Measurements from ENCODE around the gene PCBP4. TPM values are rescaled to one million over a fixed set of nuclear protein-coding genes. Genes with fewer than 3 reads are reported as not detected.

PCBP4 gene
- total and polyA plus RNA-seq, 8 donors = 29.7 to 58.0 (median 45.6) TPM

DNA sequence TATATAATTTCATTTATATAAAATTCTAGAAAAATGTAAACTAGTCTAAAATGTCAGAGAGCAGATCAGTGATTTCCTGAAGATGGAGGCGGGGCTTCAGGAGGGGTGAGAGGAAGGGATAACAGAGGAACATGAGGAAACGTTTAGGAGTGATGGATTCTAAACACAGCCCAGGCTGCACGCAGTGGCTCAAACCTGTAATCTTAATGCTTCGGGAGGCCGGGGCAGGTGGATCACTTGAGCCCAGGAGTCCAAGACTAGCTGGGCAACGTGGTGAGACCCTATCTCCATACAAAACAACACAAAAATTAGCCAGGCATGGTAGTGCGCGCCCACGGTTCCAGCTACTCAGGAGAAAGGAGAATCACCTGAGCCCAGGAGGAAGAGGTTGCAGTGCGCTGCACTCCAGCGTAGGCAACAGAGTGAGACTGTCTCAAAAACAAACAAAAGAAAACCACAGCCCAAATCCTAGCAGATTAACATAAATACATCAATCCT is 46.1 kb downstream of the PCBP4 start:
- intact Hi-C loops (cut with DNase I) = no loop called here
- ATAC-seq = no peak

DNA sequence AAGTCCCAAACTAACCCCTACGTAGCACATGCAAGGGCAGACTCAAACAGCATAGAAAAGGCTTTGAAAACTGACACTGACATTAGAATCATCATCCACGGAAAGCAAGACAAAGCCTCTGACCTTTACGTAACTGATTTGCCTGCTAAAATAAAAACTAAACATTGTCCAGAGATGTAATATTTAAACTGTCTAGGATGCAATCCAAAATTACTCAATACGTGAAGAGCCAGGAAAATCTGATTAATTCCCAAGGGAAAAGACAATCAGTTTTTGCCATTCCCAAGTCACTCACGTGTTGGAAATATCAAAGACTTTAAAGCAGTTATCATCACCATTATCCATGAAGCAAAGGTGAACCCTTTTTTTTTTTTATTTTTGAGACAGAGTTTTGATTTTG is 50.8 kb downstream of the PCBP4 start:
- Histone ChIP-seq H3K36me3 (no peaks in the 10 kb centered on the region), H3K4me1 (no peaks in the 10 kb centered on the region), H3K27ac (no peak overlapping the region), H3K9me3 (no peaks in the 10 kb centered on the region), H3K4me3 (no peak overlapping the region), H3K27me3 (no peaks in the 10 kb centered on the region)
- TF ChIP-seq, protein P1, sequence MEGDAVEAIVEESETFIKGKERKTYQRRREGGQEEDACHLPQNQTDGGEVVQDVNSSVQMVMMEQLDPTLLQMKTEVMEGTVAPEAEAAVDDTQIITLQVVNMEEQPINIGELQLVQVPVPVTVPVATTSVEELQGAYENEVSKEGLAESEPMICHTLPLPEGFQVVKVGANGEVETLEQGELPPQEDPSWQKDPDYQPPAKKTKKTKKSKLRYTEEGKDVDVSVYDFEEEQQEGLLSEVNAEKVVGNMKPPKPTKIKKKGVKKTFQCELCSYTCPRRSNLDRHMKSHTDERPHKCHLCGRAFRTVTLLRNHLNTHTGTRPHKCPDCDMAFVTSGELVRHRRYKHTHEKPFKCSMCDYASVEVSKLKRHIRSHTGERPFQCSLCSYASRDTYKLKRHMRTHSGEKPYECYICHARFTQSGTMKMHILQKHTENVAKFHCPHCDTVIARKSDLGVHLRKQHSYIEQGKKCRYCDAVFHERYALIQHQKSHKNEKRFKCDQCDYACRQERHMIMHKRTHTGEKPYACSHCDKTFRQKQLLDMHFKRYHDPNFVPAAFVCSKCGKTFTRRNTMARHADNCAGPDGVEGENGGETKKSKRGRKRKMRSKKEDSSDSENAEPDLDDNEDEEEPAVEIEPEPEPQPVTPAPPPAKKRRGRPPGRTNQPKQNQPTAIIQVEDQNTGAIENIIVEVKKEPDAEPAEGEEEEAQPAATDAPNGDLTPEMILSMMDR (IDR thresholded peaks at IDR 0.05) = no peak
- DNase-seq (no peak), ATAC-seq (no peak)
- intact Hi-C loops (cut with DNase I) = no loop called here

More for the DNA sequence above, 46.1 kb downstream of the PCBP4 start:
- Histone ChIP-seq H3K4me1 (no peaks in the 10 kb centered on the region), H3K36me3 (no peaks in the 10 kb centered on the region), H3K27me3 (no peaks in the 10 kb centered on the region), H3K4me3 (no peak overlapping the region), H3K27ac (no peak overlapping the region), H3K9me3 (no peaks in the 10 kb centered on the region)
- TF ChIP-seq, protein P1 (IDR thresholded peaks at IDR 0.05) = no peak
- no peak for DNase-seq

DNA sequence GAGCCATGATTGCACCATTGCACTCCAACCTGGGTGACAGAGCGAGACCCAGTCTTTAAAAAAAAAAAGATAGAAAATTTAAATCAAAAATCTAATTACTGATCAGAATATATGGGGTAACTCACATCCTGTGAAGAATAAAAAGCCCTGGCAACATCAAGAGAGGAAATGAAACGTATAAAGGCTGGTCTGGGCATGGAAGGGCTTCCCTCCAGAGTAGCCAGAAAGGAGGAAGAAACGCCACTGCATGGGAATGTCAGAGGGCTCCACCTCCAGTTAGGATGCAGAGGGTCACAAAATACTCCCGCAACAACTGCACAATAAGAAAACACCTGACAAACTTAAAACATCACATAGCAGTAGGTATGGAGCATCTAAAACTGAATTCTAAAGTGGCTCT is 59.2 kb downstream of the PCBP4 start:
- ATAC-seq (no peak), DNase-seq (no peak)
- no peak overlapping the region for H3K27ac ChIP-seq
- TF ChIP-seq, protein P1 (IDR thresholded peaks at IDR 0.05) = no peak
- no peak overlapping the region for H3K4me3 ChIP-seq
- H3K27me3 ChIP-seq = no peaks in the 10 kb centered on the region
- intact Hi-C loops (cut with DNase I) = no loop called here
- H3K4me1 ChIP-seq = no peaks in the 10 kb centered on the region
- H3K36me3 ChIP-seq = no peaks in the 10 kb centered on the region
- peaks cover 0 to 3% of the 10 kb centered on the region in 2 donors for H3K9me3 ChIP-seq

Other genes starting within 250 kb of the PCBP4 start
- gene IQCF6, start 188.2 kb downstream of the PCBP4 start, total RNA-seq = not detected
- gene IQCF6, start 188.2 kb downstream of the PCBP4 start, polyA plus RNA-seq (ENCODE audit: insufficient read length in 6 of 6) = not detected
- not detected for gene IQCF2, start 105.8 kb downstream of the PCBP4 start, total RNA-seq
- gene IQCF2, start 105.8 kb downstream of the PCBP4 start, polyA plus RNA-seq (ENCODE audit: insufficient read length in 6 of 6) = not detected
- gene IQCF5, start 91.9 kb downstream of the PCBP4 start, total RNA-seq = not detected
- not detected for gene IQCF5, start 91.9 kb downstream of the PCBP4 start, polyA plus RNA-seq (ENCODE audit: insufficient read length in 6 of 6)
- not detected for gene IQCF1, start 64.1 kb downstream of the PCBP4 start, total RNA-seq
- under 1 TPM in 1 of 6 donors, not detected in 5; 0.33 TPM for gene IQCF1, start 64.1 kb downstream of the PCBP4 start, polyA plus RNA-seq (ENCODE audit: insufficient read length in 6 of 6)
- 10 to 100 TPM; 14.5 to 25.7 TPM for gene RRP9, start 25.6 kb downstream of the PCBP4 start, total RNA-seq
- gene RRP9, start 25.6 kb downstream of the PCBP4 start, polyA plus RNA-seq (ENCODE audit: insufficient read length in 6 of 6) = 10 to 100 TPM; 16.6 to 23.6 (median 19.1) TPM
- gene PARP3, start 25.1 kb downstream of the PCBP4 start, total RNA-seq = 10 to 100 TPM; 21.0 to 21.4 TPM
- gene PARP3, start 25.1 kb downstream of the PCBP4 start, polyA plus RNA-seq (ENCODE audit: insufficient read length in 6 of 6) = 10 to 100 TPM; 16.5 to 24.1 (median 19.0) TPM
- gene GPR62, start 12.1 kb downstream of the PCBP4 start, total RNA-seq = not detected
- under 1 TPM; 0.17 to 0.35 (median 0.30) TPM for gene GPR62, start 12.1 kb downstream of the PCBP4 start, polyA plus RNA-seq (ENCODE audit: insufficient read length in 6 of 6)
- 10 to 100 TPM; 32.4 to 47.0 TPM for gene ABHD14B, start 6.6 kb upstream of the PCBP4 start, total RNA-seq
- 10 to 100 TPM; 40.9 to 51.1 (median 46.8) TPM for gene ABHD14B, start 6.6 kb upstream of the PCBP4 start, polyA plus RNA-seq (ENCODE audit: insufficient read length in 6 of 6)
- gene ABHD14A, start 7.6 kb upstream of the PCBP4 start, total RNA-seq = 10 to 100 TPM; 14.7 to 20.7 TPM
- 10 to 100 TPM; 20.9 to 30.2 (median 23.5) TPM for gene ABHD14A, start 7.6 kb upstream of the PCBP4 start, polyA plus RNA-seq (ENCODE audit: insufficient read length in 6 of 6)
- gene ACY1, start 16.1 kb upstream of the PCBP4 start, total RNA-seq = 10 to 100 TPM; 37.0 to 41.2 TPM
- gene ACY1, start 16.1 kb upstream of the PCBP4 start, polyA plus RNA-seq (ENCODE audit: insufficient read length in 6 of 6) = 10 to 100 TPM; 29.6 to 42.8 (median 36.2) TPM
- gene RPL29, start 28.4 kb upstream of the PCBP4 start, total RNA-seq = 100 to 1,000 TPM; 854 to 981 TPM
- 1,000 to 10,000 TPM; 1,892 to 2,169 (median 1,970) TPM for gene RPL29, start 28.4 kb upstream of the PCBP4 start, polyA plus RNA-seq (ENCODE audit: insufficient read length in 6 of 6)
- gene DUSP7, start 89.1 kb upstream of the PCBP4 start, total RNA-seq = 10 to 100 TPM; 35.9 to 38.3 TPM
- gene DUSP7, start 89.1 kb upstream of the PCBP4 start, polyA plus RNA-seq (ENCODE audit: insufficient read length in 6 of 6) = 10 to 100 TPM; 17.5 to 23.6 (median 19.9) TPM
- gene POC1A, start 187.0 kb upstream of the PCBP4 start, total RNA-seq = 1 to 10 TPM; 5.3 to 7.6 TPM
- 10 to 100 TPM in 3 of 6 donors, 1 to 10 TPM in 3; 7.9 to 16.5 (median 9.3) TPM for gene POC1A, start 187.0 kb upstream of the PCBP4 start, polyA plus RNA-seq (ENCODE audit: insufficient read length in 6 of 6)
- gene ALAS1, start 230.7 kb upstream of the PCBP4 start, total RNA-seq = 10 to 100 TPM; 66.7 to 70.1 TPM
- gene ALAS1, start 230.7 kb upstream of the PCBP4 start, polyA plus RNA-seq (ENCODE audit: insufficient read length in 6 of 6) = 10 to 100 TPM; 31.6 to 45.3 (median 41.6) TPM

Measured in left lung (tissue), 10 donors.